ENCODE data around the gene IL10RA. TPM values are rescaled to one million over a fixed set of nuclear protein-coding genes. Genes with fewer than 3 reads are reported as not detected.

IL10RA gene
- total and polyA plus RNA-seq, 2 experiments from 2014 or later: 0.10 TPM; not detected in 1

DNA sequence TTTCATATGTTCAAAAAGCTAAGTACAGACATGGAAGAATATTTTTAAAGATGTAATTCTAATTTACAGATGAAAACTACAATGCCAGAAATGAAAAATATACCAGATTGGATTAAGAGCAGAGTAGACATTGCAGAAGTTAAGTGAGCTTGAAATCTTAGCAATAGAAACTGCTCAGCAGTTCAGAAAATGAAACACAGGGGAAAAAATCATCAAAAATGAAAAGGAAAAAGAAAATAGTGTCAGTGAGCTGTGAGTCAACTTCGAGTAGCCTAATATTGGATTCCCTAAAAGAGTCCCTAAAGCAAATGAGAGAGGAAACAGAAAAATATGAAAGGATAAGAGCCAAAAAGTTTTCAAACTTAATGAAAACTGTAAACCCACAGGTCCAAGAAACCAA is 25.8 kb upstream of the IL10RA start:
- Histone ChIP-seq H3K27ac (ENCODE audit: low read depth) (no peak overlapping the region), H3K9me2 (ENCODE audit: insufficient read depth) (0 out of 2 replicates have a peak, but pooled peaks cover 3% of the 10 kb centered on the region), H3K4me1 (ENCODE audit: insufficient read depth) (no peaks in the 10 kb centered on the region), H4K20me1 (replicated peaks; ENCODE audit: insufficient read depth) (no peaks in the 10 kb centered on the region), H3K4me3 (no peak overlapping the region), H3K36me3 (ENCODE audit: insufficient read depth) (no peaks in the 10 kb centered on the region), H3K4me2 (no peak overlapping the region), H3F3A (replicated peaks; ENCODE audit: low read depth) (no peaks in the 10 kb centered on the region), H3K27me3 (ENCODE audit: insufficient read depth) (no peaks in the 10 kb centered on the region), H3K79me2 (replicated peaks; ENCODE audit: insufficient read depth) (no peaks in the 10 kb centered on the region), H2AFZ (no peak overlapping the region)
- Mint-ChIP-seq H3K4me1 (peaks cover 2% of the 10 kb centered on the region; the same call in 1 of the 3 replicates), H3K36me3 (ENCODE audit: low read depth) (no peaks in the 10 kb centered on the region), H3K27ac (no peak overlapping the region), H3K4me3 (no peak overlapping the region), H3K27me3 (ENCODE audit: insufficient read depth, low read depth, poor library complexity) (no peaks in the 10 kb centered on the region), H3K9me3 (no peaks in the 10 kb centered on the region)
- TF ChIP-seq, protein P1, sequence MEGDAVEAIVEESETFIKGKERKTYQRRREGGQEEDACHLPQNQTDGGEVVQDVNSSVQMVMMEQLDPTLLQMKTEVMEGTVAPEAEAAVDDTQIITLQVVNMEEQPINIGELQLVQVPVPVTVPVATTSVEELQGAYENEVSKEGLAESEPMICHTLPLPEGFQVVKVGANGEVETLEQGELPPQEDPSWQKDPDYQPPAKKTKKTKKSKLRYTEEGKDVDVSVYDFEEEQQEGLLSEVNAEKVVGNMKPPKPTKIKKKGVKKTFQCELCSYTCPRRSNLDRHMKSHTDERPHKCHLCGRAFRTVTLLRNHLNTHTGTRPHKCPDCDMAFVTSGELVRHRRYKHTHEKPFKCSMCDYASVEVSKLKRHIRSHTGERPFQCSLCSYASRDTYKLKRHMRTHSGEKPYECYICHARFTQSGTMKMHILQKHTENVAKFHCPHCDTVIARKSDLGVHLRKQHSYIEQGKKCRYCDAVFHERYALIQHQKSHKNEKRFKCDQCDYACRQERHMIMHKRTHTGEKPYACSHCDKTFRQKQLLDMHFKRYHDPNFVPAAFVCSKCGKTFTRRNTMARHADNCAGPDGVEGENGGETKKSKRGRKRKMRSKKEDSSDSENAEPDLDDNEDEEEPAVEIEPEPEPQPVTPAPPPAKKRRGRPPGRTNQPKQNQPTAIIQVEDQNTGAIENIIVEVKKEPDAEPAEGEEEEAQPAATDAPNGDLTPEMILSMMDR (conservative IDR thresholded peaks at IDR 0.05; ENCODE audit: low read depth in 2 of 2): no peak
- TF ChIP-seq EZH2phosphoT487 (IDR thresholded peaks at IDR 0.05; ENCODE audit: unreplicated experiment) (no peak), POLR2AphosphoS5 (IDR thresholded peaks at IDR 0.05; ENCODE audit: low read depth) (no peak), ETS1 (IDR thresholded peaks at IDR 0.05) (no peak), NANOG (IDR thresholded peaks at IDR 0.05; ENCODE audit: borderline replicate concordance) (no peak), ZNF331 (CRISPR knock-in tag; IDR thresholded peaks at IDR 0.05; ENCODE audit: low read depth) (no peak), JUNB (IDR thresholded peaks at IDR 0.05; ENCODE audit: unreplicated experiment) (no peak), REST (IDR thresholded peaks at IDR 0.05; ENCODE audit: unreplicated experiment) (no peak), STAT1 (IDR thresholded peaks at IDR 0.05; ENCODE audit: unreplicated experiment) (no peak), ZNF114 (CRISPR knock-in tag; IDR thresholded peaks at IDR 0.05) (no peak), EZH2 (IDR thresholded peaks at IDR 0.05; ENCODE audit: low read depth, unreplicated experiment) (no peak), CREB1 (CRISPR knock-in tag; IDR thresholded peaks at IDR 0.05; ENCODE audit: low read depth) (no peak)
- TF ChIP-seq, protein P2, sequence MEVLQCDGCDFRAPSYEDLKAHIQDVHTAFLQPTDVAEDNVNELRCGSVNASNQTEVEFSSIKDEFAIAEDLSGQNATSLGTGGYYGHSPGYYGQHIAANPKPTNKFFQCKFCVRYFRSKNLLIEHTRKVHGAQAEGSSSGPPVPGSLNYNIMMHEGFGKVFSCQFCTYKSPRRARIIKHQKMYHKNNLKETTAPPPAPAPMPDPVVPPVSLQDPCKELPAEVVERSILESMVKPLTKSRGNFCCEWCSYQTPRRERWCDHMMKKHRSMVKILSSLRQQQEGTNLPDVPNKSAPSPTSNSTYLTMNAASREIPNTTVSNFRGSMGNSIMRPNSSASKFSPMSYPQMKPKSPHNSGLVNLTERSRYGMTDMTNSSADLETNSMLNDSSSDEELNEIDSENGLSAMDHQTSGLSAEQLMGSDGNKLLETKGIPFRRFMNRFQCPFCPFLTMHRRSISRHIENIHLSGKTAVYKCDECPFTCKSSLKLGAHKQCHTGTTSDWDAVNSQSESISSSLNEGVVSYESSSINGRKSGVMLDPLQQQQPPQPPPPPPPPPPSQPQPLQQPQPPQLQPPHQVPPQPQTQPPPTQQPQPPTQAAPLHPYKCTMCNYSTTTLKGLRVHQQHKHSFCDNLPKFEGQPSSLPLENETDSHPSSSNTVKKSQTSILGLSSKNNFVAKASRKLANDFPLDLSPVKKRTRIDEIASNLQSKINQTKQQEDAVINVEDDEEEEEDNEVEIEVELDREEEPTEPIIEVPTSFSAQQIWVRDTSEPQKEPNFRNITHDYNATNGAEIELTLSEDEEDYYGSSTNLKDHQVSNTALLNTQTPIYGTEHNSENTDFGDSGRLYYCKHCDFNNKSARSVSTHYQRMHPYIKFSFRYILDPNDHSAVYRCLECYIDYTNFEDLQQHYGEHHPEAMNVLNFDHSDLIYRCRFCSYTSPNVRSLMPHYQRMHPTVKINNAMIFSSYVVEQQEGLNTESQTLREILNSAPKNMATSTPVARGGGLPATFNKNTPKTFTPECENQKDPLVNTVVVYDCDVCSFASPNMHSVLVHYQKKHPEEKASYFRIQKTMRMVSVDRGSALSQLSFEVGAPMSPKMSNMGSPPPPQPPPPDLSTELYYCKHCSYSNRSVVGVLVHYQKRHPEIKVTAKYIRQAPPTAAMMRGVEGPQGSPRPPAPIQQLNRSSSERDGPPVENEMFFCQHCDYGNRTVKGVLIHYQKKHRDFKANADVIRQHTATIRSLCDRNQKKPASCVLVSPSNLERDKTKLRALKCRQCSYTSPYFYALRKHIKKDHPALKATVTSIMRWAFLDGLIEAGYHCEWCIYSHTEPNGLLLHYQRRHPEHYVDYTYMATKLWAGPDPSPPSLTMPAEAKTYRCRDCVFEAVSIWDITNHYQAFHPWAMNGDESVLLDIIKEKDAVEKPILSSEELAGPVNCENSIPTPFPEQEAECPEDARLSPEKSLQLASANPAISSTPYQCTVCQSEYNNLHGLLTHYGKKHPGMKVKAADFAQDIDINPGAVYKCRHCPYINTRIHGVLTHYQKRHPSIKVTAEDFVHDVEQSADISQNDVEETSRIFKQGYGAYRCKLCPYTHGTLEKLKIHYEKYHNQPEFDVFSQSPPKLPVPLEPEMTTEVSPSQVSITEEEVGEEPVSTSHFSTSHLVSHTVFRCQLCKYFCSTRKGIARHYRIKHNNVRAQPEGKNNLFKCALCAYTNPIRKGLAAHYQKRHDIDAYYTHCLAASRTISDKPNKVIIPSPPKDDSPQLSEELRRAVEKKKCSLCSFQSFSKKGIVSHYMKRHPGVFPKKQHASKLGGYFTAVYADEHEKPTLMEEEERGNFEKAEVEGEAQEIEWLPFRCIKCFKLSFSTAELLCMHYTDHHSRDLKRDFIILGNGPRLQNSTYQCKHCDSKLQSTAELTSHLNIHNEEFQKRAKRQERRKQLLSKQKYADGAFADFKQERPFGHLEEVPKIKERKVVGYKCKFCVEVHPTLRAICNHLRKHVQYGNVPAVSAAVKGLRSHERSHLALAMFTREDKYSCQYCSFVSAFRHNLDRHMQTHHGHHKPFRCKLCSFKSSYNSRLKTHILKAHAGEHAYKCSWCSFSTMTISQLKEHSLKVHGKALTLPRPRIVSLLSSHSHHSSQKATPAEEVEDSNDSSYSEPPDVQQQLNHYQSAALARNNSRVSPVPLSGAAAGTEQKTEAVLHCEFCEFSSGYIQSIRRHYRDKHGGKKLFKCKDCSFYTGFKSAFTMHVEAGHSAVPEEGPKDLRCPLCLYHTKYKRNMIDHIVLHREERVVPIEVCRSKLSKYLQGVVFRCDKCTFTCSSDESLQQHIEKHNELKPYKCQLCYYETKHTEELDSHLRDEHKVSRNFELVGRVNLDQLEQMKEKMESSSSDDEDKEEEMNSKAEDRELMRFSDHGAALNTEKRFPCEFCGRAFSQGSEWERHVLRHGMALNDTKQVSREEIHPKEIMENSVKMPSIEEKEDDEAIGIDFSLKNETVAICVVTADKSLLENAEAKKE (CRISPR knock-in tag; IDR thresholded peaks at IDR 0.05): no peak
- DNase-seq (ENCODE audit: low spot score) (no peak), ATAC-seq (no peak)
